SK-N-SH (cell line): ENCODE results near the gene NOA1. TPM values are rescaled to one million over a fixed set of nuclear protein-coding genes. Genes with fewer than 3 reads are reported as not detected.
A peak's percentile ranks its signal among the peaks of the same experiment; 100 is the strongest.

Experiments
- CTCF ChIA-PET: fragments of 300-600, 350-600 bp; formaldehyde crosslinking; extraction: SDS; loops from one replicate; lab custom pipeline; 2021; lab: Yijun Ruan, JAX
- POLR2A ChIA-PET: fragments of 350-600 bp; sonication (Branson Sonifier 250); formaldehyde crosslinking; extraction: SDS; loops from one replicate; lab custom pipeline; 2020; ENCODE audit warnings: antibody characterized with exemption, inconsistent platforms; lab: Yijun Ruan, JAX
- DNase-seq: peaks from one replicate; pipeline ENCODE4 v3.0.0; 2012
- H2AFZ ChIP-seq: fragments of 200-600 bp; sonication (generic); 2 replicates; pipeline ENCODE4 v1.8.1; 2016; ENCODE audit warnings: antibody characterized with exemption, mild to moderate bottlenecking, low read depth
- H3F3A ChIP-seq: fragments of 200-600 bp; sonication (generic); replicated peaks from 2 replicates; pipeline ENCODE3; 2016; ENCODE audit warnings: antibody characterized with exemption, mild to moderate bottlenecking; ENCODE audit not compliant: insufficient read depth
- H3K27ac ChIP-seq, 2 experiments: fragments of 200-500 bp in 1 of 2; fragments of 200-600 bp in 1 of 2; sonication (Bioruptor generic) in 1 of 2; sonication (generic), shearing (Covaris generic) in 1 of 2; 2 replicates each; pipeline versions ENCODE4 v1.5.1 to v1.6.1; 2014 to 2016; ENCODE audit warnings: low read depth in 2 of 2, inconsistent platforms in 1 of 2, low read length in 1 of 2, mild to moderate bottlenecking in 1 of 2, mixed read lengths in 1 of 2
- H3K27me3 ChIP-seq: fragments of 200-600 bp; sonication (generic), shearing (Covaris generic); 2 replicates; pipeline ENCODE4 v1.6.1; 2016; ENCODE audit warnings: mixed run types; ENCODE audit not compliant: insufficient read depth
- H3K36me3 ChIP-seq, 2 experiments: fragments of 200-500 bp in 1 of 2; fragments of 200-600 bp in 1 of 2; sonication (Bioruptor generic) in 1 of 2; sonication (generic) in 1 of 2; replicated peaks in 1 of 2; 2 replicates each; pipeline versions ENCODE3 to v1.5.1; 2014 to 2016; ENCODE audit warnings: low read length in 1 of 2, mild to moderate bottlenecking in 1 of 2; ENCODE audit not compliant: insufficient read depth in 2 of 2, control insufficient read depth in 1 of 2
- H3K4me1 ChIP-seq, 2 experiments: fragments of 200-500 bp in 1 of 2; fragments of 200-600 bp in 1 of 2; sonication (Bioruptor generic) in 1 of 2; sonication (generic), shearing (Covaris generic) in 1 of 2; 2 replicates each; pipeline versions ENCODE4 v1.5.1 to v1.6.1; 2014 to 2016; ENCODE audit warnings: low read depth in 1 of 2, low read length in 1 of 2, mixed run types in 1 of 2; ENCODE audit not compliant: insufficient read depth in 2 of 2, control insufficient read depth in 1 of 2
- H3K4me2 ChIP-seq: fragments of 200-600 bp; sonication (generic), shearing (Covaris generic); 2 replicates; pipeline ENCODE4 v1.6.1; 2017; ENCODE audit warnings: mixed run types
- H3K4me3 ChIP-seq, 2 experiments: fragments of 200-500 bp in 1 of 2; fragments of 200-600 bp in 1 of 2; sonication (Bioruptor generic) in 1 of 2; sonication (generic), shearing (Covaris generic) in 1 of 2; 2 replicates each; pipeline versions ENCODE4 v1.5.1 to v1.8.1; 2014 to 2016; ENCODE audit warnings: low read depth in 2 of 2, inconsistent platforms in 1 of 2, low read length in 1 of 2, mild to moderate bottlenecking in 1 of 2, mixed read lengths in 1 of 2, moderate library complexity in 1 of 2
- H3K79me2 ChIP-seq: fragments of 200-600 bp; sonication (generic); 2 replicates; pipeline ENCODE4 v1.8.1; 2017; ENCODE audit warnings: mild to moderate bottlenecking; ENCODE audit not compliant: insufficient read depth
- H3K9ac ChIP-seq: fragments of 200-600 bp; sonication (generic); 2 replicates; pipeline ENCODE4 v1.6.1; 2017; ENCODE audit warnings: mixed run types
- H3K9me2 ChIP-seq: fragments of 200-600 bp; sonication (generic); 2 replicates; pipeline ENCODE4 v1.6.1; 2017; ENCODE audit warnings: mixed run types
- H3K9me3 ChIP-seq: fragments of 200-600 bp; sonication (generic); 2 replicates; pipeline ENCODE4 v1.6.1; 2017; ENCODE audit warnings: mixed run types, mild to moderate bottlenecking, moderate library complexity
- H4K20me1 ChIP-seq: fragments of 200-600 bp; sonication (generic); 2 replicates; pipeline ENCODE4 v1.6.1; 2017; ENCODE audit warnings: mild to moderate bottlenecking, mixed run types; ENCODE audit not compliant: insufficient read depth
- ELF1 ChIP-seq: IDR thresholded peaks from 2 replicates; pipeline ENCODE4 v1.4.0; 2012
- FOXM1 ChIP-seq: IDR thresholded peaks from 2 replicates; pipeline ENCODE4 v1.4.0; 2012; ENCODE audit warnings: low read depth, mild to moderate bottlenecking
- GATA2 ChIP-seq: sonication (generic); formaldehyde crosslinking; IDR thresholded peaks from 2 replicates; pipeline ENCODE4 v1.5.0; 2020; ENCODE audit warnings: mild to moderate bottlenecking, missing genetic modification reagents
- REST ChIP-seq: IDR thresholded peaks from 2 replicates; pipeline ENCODE4 v1.6.1; 2012; ENCODE audit warnings: mild to moderate bottlenecking, low read depth, low read length, moderate library complexity
- RFX5 ChIP-seq: IDR thresholded peaks from 2 replicates; pipeline ENCODE4 v1.6.1; 2012; ENCODE audit warnings: mild to moderate bottlenecking, improper control_type of control experiment, low read length
- RXRA ChIP-seq: IDR thresholded peaks from 2 replicates; pipeline ENCODE4 v1.4.0; 2012; ENCODE audit warnings: low read depth, mild to moderate bottlenecking, borderline replicate concordance
- TAF1 ChIP-seq: IDR thresholded peaks from 2 replicates; pipeline ENCODE4 v1.6.1; 2012; ENCODE audit warnings: low read depth, mild to moderate bottlenecking, low read length, moderate library complexity, borderline replicate concordance
- WGBS: methylation state at CpG from one replicate; pipeline ENCODE4 v1.1.6; 2017; ENCODE audit warnings: low lambda C conversion rate; 5-methylcytosine and 5-hydroxymethylcytosine counted together
- polyA plus RNA-seq, 3 experiments: library from polyadenylated mRNA; depleted of rRNA; stranded (reverse); fragments of >200 nt; gene quantifications; 2 replicates each; pipeline ENCODE4 v1.2.3, GENCODE V29; 2012
- TF ChIP-seq, protein P1 (sequence below): IDR thresholded peaks from 2 replicates; pipeline ENCODE4 v1.4.0; 2012; ENCODE audit warnings: low read depth, borderline replicate concordance
- TF ChIP-seq, protein P2 (sequence below): IDR thresholded peaks from 2 replicates; pipeline ENCODE4 v1.4.0; 2012; ENCODE audit warnings: low read depth

Gene NOA1
- polyA plus RNA-seq, 1 of the 3 experiments (the other 2 are of a cell fraction) = 11.8 TPM

- TF ChIP-seq, protein P1, sequence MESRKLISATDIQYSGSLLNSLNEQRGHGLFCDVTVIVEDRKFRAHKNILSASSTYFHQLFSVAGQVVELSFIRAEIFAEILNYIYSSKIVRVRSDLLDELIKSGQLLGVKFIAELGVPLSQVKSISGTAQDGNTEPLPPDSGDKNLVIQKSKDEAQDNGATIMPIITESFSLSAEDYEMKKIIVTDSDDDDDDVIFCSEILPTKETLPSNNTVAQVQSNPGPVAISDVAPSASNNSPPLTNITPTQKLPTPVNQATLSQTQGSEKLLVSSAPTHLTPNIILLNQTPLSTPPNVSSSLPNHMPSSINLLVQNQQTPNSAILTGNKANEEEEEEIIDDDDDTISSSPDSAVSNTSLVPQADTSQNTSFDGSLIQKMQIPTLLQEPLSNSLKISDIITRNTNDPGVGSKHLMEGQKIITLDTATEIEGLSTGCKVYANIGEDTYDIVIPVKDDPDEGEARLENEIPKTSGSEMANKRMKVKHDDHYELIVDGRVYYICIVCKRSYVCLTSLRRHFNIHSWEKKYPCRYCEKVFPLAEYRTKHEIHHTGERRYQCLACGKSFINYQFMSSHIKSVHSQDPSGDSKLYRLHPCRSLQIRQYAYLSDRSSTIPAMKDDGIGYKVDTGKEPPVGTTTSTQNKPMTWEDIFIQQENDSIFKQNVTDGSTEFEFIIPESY = peak; percentile 76; the same call in 1 of the 2 replicates
- TF ChIP-seq TAF1 (peak; percentile 73; the same call in 1 of the 2 replicates), REST (peak; percentile 43; the same call in 1 of the 2 replicates)
These were observed 1.4 kb upstream of the NOA1 start, which contains the start of gene POLR2B (continued) for GRCh38 chr4:56978750-56979303.

GRCh38 chr4:56976837-56977320 is 527 bp downstream of the NOA1 start:
- ChIA-PET POLR2A (interaction anchor here (0.8 to 0.9 kb wide), 2 partner anchors 69 to 541 kb away, joined by 3 read pairs; partner anchors contain the start of genes PAICS and REST), CTCF (interaction anchor here (0.8 to 1.9 kb wide), 3 partner anchors 61 to 140 kb away, joined by 3 to 5 read pairs (median 4); no protein-coding TSS in a partner anchor)
- H2AFZ ChIP-seq = peak overlapping the region; percentile 92
- H3K9me3 ChIP-seq = 0 out of 2 replicates have a peak, but pooled peaks cover 6% of the 10 kb centered on the region
- no peaks in the 10 kb centered on the region for H3K9me2 ChIP-seq
- peaks cover 35% of the 10 kb centered on the region for H4K20me1 ChIP-seq
- peak overlapping the region; percentile 92 for H3K4me2 ChIP-seq
- WGBS = 0% methylated on average over 9 of the region's 46 CpGs
- H3K79me2 ChIP-seq = peaks cover 85% of the 10 kb centered on the region
- peak overlapping the region; percentile 78 to 99 for H3K4me3 ChIP-seq
- peaks cover 5 to 10% of the 10 kb centered on the region in 2 experiments; a peak in 3 of 4 replicates for H3K4me1 ChIP-seq
- peak; percentile 74 for DNase-seq
- peaks cover 24 to 30% of the 10 kb centered on the region in 2 experiments for H3K36me3 ChIP-seq
- H3K27ac ChIP-seq = peak overlapping the region; percentile 76 to 94
- no peaks in the 10 kb centered on the region for H3K27me3 ChIP-seq
- peaks cover 22% of the 10 kb centered on the region for H3F3A ChIP-seq
- peak overlapping the region; percentile 90 for H3K9ac ChIP-seq
- TF ChIP-seq, protein P2, sequence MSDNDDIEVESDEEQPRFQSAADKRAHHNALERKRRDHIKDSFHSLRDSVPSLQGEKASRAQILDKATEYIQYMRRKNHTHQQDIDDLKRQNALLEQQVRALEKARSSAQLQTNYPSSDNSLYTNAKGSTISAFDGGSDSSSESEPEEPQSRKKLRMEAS = no peak
- TF ChIP-seq GATA2 (no peak), RXRA (no peak), REST (no peak), ELF1 (no peak), RFX5 (no peak), FOXM1 (no peak)
